ENCODE data around the gene HDAC9.

Gene HDAC9

DNA sequence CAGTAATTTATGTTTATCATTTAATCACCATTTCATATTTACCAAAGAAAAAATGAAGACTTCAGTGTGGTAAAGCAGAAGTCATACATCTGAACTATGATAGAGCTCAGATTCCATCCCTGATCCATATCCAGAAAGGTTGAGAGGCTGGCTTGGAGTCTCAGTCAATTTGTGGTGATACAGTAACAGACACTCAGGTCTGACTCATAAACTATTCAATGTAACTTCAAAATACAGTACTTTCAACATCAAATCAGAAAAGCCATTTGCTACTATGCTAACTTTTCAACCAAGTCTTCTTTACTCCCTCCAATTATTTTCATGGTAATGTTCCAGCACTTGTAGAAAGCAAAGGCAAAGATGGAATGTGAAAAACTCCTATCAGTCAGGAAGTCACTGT is 190.4 kb downstream of the HDAC9 start:
- H3K36me3 ChIP-seq, result 0 out of 2 replicates have a peak, but pooled peaks cover 3% of the 10 kb centered on the region
- no peak overlapping the region for H3K4me2 ChIP-seq
- no peaks in the 10 kb centered on the region for H3K9me3 ChIP-seq
- H4K20me1 ChIP-seq, result no peaks in the 10 kb centered on the region
- no peaks in the 10 kb centered on the region for H3K4me1 ChIP-seq
- no peaks in the 10 kb centered on the region for H3K27me3 ChIP-seq
- H3K27ac ChIP-seq, result no peak overlapping the region
- TF ChIP-seq Cebpa-rat (IDR thresholded peaks at IDR 0.05), result no peak
- H3K4me3 ChIP-seq, result no peak overlapping the region
- no peak overlapping the region for H3K9ac ChIP-seq

GRCh38 chr7:18689551-18689950 is 194.0 kb downstream of the HDAC9 start:
- no peak overlapping the region for H3K27ac ChIP-seq

GRCh38 chr7:18693406-18693805 is 197.9 kb downstream of the HDAC9 start:
- Histone ChIP-seq H3K36me3 (0 out of 2 replicates have a peak, but pooled peaks cover 4% of the 10 kb centered on the region), H3K4me3 (no peak overlapping the region), H3K27ac (no peak overlapping the region), H3K4me2 (no peak overlapping the region), H3K4me1 (no peaks in the 10 kb centered on the region), H3K9ac (no peak overlapping the region), H3K27me3 (no peaks in the 10 kb centered on the region), H4K20me1 (no peaks in the 10 kb centered on the region), H3K9me3 (no peaks in the 10 kb centered on the region)
- TF ChIP-seq Cebpa-rat (IDR thresholded peaks at IDR 0.05), result no peak

More at GRCh38 chr7:18689551-18689950, 194.0 kb downstream of the HDAC9 start:
- Histone ChIP-seq H3K9ac (no peak overlapping the region), H4K20me1 (no peaks in the 10 kb centered on the region), H3K4me1 (no peaks in the 10 kb centered on the region), H3K4me2 (no peak overlapping the region), H3K4me3 (no peak overlapping the region), H3K9me3 (no peaks in the 10 kb centered on the region), H3K27me3 (no peaks in the 10 kb centered on the region), H3K36me3 (no peaks in the 10 kb centered on the region)
- no peak for TF ChIP-seq Cebpa-rat (IDR thresholded peaks at IDR 0.05)

DNA sequence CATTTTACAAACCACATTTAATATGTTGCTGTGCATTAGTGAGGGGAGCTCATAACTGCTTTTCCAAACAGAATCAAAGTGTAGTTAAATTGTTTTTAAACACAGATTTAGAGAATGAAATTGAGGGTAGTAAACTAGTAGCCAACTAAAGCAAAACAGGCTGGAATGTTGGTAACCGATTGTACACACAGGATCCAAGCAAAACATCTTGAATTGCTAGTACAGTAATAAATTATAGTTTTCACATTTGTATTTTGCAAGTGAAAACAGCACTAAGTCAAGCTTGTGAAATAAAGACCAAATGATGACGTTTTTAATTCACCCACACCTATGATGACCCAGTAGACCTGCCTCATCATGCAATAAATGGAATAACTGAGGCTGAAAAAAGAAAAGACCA is 198.3 kb downstream of the HDAC9 start:
- no peak overlapping the region for H3K4me3 ChIP-seq

GRCh38 chr7:18694484-18694883 is 198.9 kb downstream of the HDAC9 start:
- TF ChIP-seq Cebpa-rat (IDR thresholded peaks at IDR 0.05), result no peak
- Histone ChIP-seq H3K9me3 (no peaks in the 10 kb centered on the region), H3K4me1 (no peaks in the 10 kb centered on the region), H3K4me3 (no peak overlapping the region), H3K36me3 (0 out of 2 replicates have a peak, but pooled peaks cover 4% of the 10 kb centered on the region), H3K27me3 (no peaks in the 10 kb centered on the region), H3K9ac (no peak overlapping the region), H3K27ac (no peak overlapping the region), H3K4me2 (no peak overlapping the region), H4K20me1 (no peaks in the 10 kb centered on the region)

More for the DNA sequence above, 198.3 kb downstream of the HDAC9 start:
- H3K36me3 ChIP-seq, result 0 out of 2 replicates have a peak, but pooled peaks cover 4% of the 10 kb centered on the region
- H3K27me3 ChIP-seq, result no peaks in the 10 kb centered on the region
- no peak overlapping the region for H3K9ac ChIP-seq
- TF ChIP-seq Cebpa-rat (IDR thresholded peaks at IDR 0.05), result no peak
- H3K9me3 ChIP-seq, result no peaks in the 10 kb centered on the region
- no peak overlapping the region for H3K4me2 ChIP-seq
- H3K27ac ChIP-seq, result no peak overlapping the region
- no peaks in the 10 kb centered on the region for H4K20me1 ChIP-seq
- H3K4me1 ChIP-seq, result no peaks in the 10 kb centered on the region

DNA sequence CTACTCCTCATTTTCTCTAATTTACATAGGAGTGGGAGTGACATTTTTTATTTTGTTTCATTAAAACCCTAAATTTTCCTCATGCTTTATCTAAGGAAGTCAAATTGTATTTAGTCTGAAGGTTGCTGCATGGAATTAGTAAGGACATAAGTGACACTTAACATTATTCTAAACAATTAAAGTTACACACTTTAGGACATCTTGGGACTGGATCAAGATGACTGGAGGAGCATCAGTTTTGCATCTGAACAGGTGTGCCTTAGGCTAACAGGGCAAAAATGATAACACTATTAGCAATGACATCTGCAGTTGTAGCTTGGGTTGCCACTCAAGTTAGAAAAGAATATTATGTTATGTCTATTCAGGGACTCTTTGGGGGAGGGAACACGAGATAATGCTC is 199.4 kb downstream of the HDAC9 start:
- H3K4me3 ChIP-seq, result no peak overlapping the region
- no peaks in the 10 kb centered on the region for H3K4me1 ChIP-seq
- no peaks in the 10 kb centered on the region for H4K20me1 ChIP-seq
- H3K27me3 ChIP-seq, result no peaks in the 10 kb centered on the region
- no peak overlapping the region for H3K27ac ChIP-seq
- H3K9me3 ChIP-seq, result no peaks in the 10 kb centered on the region
- H3K9ac ChIP-seq, result no peak overlapping the region
- H3K36me3 ChIP-seq, result 0 out of 2 replicates have a peak, but pooled peaks cover 4% of the 10 kb centered on the region
- no peak overlapping the region for H3K4me2 ChIP-seq
- TF ChIP-seq Cebpa-rat (IDR thresholded peaks at IDR 0.05), result no peak

DNA sequence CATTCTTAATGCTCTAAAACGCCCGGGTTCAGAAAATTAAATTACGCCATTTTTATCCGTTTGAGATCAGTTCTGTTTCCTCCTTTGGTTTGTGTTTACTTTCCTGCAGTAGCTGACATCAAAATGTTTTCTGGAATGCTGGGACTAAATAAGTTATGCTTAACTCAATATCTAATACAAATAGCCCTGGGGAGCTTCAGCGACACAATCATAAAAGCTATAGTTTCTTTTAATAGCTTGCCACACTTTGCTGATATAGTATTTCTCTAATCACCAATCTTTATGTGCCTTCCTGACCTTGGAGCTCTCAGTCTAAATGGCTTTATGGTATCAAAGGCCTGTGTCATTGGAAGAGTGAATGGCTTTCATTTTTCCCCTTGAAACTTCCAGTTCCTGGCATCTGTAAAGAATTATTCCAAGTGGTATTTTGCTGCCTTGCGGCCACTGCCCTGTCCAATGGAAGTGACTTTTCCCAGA is 202.7 kb downstream of the HDAC9 start:
- Histone ChIP-seq H3K4me2 (no peak overlapping the region), H4K20me1 (no peaks in the 10 kb centered on the region), H3K4me3 (no peak overlapping the region), H3K9ac (no peak overlapping the region), H3K27me3 (no peaks in the 10 kb centered on the region), H3K9me3 (no peaks in the 10 kb centered on the region), H3K36me3 (0 out of 2 replicates have a peak, but pooled peaks cover 4% of the 10 kb centered on the region), H3K4me1 (no peaks in the 10 kb centered on the region), H3K27ac (no peak overlapping the region)
- TF ChIP-seq Cebpa-rat (IDR thresholded peaks at IDR 0.05), result no peak

GRCh38 chr7:18700147-18700546 is 204.6 kb downstream of the HDAC9 start:
- Histone ChIP-seq H3K36me3 (0 out of 2 replicates have a peak, but pooled peaks cover 4% of the 10 kb centered on the region), H3K4me3 (no peak overlapping the region), H3K27ac (no peak overlapping the region), H3K9ac (no peak overlapping the region), H4K20me1 (no peaks in the 10 kb centered on the region), H3K4me2 (no peak overlapping the region), H3K27me3 (no peaks in the 10 kb centered on the region), H3K9me3 (no peaks in the 10 kb centered on the region), H3K4me1 (no peaks in the 10 kb centered on the region)
- TF ChIP-seq Cebpa-rat (IDR thresholded peaks at IDR 0.05), result no peak

DNA sequence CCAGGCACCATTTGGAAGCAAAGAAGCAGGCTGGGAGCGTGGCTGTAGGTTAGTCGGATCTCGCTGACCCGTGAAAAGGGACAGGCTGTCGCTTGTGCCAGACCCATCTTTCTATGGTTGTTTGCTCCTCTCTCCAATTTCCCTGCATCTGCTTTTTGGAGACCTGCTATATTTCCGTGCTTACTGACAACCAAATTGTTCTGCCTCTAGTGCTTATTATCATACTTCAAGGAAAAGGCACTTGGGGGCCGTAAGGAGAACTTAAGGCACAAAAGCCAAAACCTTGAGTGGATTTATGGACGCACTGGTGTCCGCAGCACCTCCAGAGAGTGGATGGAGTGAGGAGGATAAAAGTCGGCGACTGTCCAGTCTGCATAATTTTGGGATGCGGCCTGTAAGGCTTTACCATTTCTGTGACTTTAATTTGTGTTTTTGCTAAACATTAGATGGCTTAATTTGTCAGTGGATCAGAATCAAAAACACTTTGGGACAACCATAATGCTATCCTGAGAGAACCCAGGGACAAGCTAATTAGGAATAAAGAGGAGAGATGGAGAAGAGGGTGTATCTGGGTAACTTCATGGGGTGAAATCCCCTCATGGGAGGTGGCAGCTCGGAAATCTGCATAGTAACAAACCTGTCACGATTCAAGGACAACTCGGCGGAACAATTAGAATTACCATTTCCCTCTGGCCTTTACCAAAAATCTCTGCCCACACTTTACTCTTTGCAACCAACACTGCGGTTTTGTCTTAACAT is 206.7 kb downstream of the HDAC9 start:
- Histone ChIP-seq H3K4me2 (no peak overlapping the region), H4K20me1 (no peaks in the 10 kb centered on the region), H3K9ac (no peak overlapping the region), H3K4me3 (no peak overlapping the region), H3K9me3 (no peaks in the 10 kb centered on the region), H3K27me3 (no peaks in the 10 kb centered on the region), H3K27ac (no peak overlapping the region), H3K36me3 (no peaks in the 10 kb centered on the region), H3K4me1 (no peaks in the 10 kb centered on the region)
- TF ChIP-seq Cebpa-rat (IDR thresholded peaks at IDR 0.05), result no peak

DNA sequence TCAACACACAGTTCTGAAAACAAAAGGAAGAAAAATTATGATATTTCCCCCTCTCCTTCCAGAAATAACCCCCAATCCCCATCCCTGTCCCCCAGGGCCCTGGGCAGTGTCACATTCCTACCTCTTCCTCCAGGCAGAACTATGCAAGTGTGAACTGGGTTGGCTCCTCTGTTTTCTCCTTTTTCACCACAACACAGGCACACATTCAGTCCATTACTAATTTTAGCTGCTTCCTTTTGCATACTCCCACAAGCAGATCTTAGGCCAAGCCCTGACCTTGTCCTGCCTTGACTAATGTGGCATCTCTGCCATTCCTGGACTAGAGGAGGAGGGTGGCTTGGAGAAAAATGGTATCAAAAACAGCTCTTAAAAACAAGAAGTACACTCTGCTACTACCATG is 208.1 kb downstream of the HDAC9 start:
- Histone ChIP-seq H3K4me1 (peaks cover 11% of the 10 kb centered on the region), H3K4me2 (no peak overlapping the region), H3K9me3 (no peaks in the 10 kb centered on the region), H3K27me3 (no peaks in the 10 kb centered on the region), H3K4me3 (no peak overlapping the region), H4K20me1 (no peaks in the 10 kb centered on the region), H3K27ac (no peak overlapping the region), H3K36me3 (no peaks in the 10 kb centered on the region), H3K9ac (no peak overlapping the region)
- no peak for TF ChIP-seq Cebpa-rat (IDR thresholded peaks at IDR 0.05)
